IMR-90 (cell line): ENCODE results near the gene OR2C3. TPM values are rescaled to one million over a fixed set of nuclear protein-coding genes. Genes with fewer than 3 reads are reported as not detected.

Experiments used
- ATAC-seq: fragments of 200-7000 bp; cut with Tn5 transposase; 2 replicates; pipeline ENCODE4 v1.9.1; 2020; ENCODE audit warnings: low read depth, mild to moderate bottlenecking, moderate library complexity
- BruUV-seq: library from RNA; stranded (reverse); fragments of 400-500 nt; replicated peaks from 2 replicates; lab custom pipeline; 2021; lab: Mats Ljungman, UMichigan
- CTCF ChIA-PET: fragments of 300-600 bp; formaldehyde crosslinking; extraction: SDS; loops from one replicate; lab custom pipeline; 2021; ENCODE audit warnings: antibody characterized with exemption; lab: Yijun Ruan, JAX
- POLR2A ChIA-PET: fragments of 300-600 bp; sonication (Branson Sonifier 250); formaldehyde crosslinking; loops from one replicate; lab custom pipeline; 2022; ENCODE audit warnings: antibody characterized with exemption; ENCODE audit not compliant: unreplicated experiment; lab: Charles Lee
- DNase-seq: peaks from one replicate; pipeline ENCODE4 v3.0.0; 2013
- H2AFZ ChIP-seq: replicated peaks from 2 replicates; pipeline ENCODE3; 2013; ENCODE audit warnings: low read length, mild to moderate bottlenecking; ENCODE audit not compliant: poor library complexity
- H2AK5ac ChIP-seq: 2 replicates; pipeline ENCODE4 v1.6.1; 2013; ENCODE audit warnings: low read depth, low read length, inconsistent platforms
- H2AK9ac ChIP-seq: replicated peaks from 2 replicates; pipeline ENCODE3; 2013; ENCODE audit warnings: mild to moderate bottlenecking, low read depth, low read length, moderate library complexity; ENCODE audit not compliant: poor library complexity
- H2BK120ac ChIP-seq: 2 replicates; pipeline ENCODE4 v1.6.1; 2013; ENCODE audit warnings: low read depth, low read length, inconsistent platforms
- H2BK15ac ChIP-seq: 3 replicates; pipeline ENCODE4 v1.6.1; 2013; ENCODE audit warnings: low read depth, low read length, inconsistent platforms
- H2BK20ac ChIP-seq: 2 replicates; pipeline ENCODE4 v1.6.1; 2013; ENCODE audit warnings: low read depth, mild to moderate bottlenecking, inconsistent platforms, low read length, moderate library complexity
- H2BK5ac ChIP-seq: 2 replicates; pipeline ENCODE4 v1.6.1; 2013; ENCODE audit warnings: mild to moderate bottlenecking, low read depth, low read length, inconsistent platforms; ENCODE audit not compliant: poor library complexity, severe bottlenecking
- H3K14ac ChIP-seq: replicated peaks from 2 replicates; pipeline ENCODE4 v1.6.1; 2013; ENCODE audit warnings: low read depth, low read length, inconsistent platforms
- H3K18ac ChIP-seq: 2 replicates; pipeline ENCODE4 v1.6.1; 2013; ENCODE audit warnings: low read depth, low read length, control low read depth
- H3K23ac ChIP-seq: 2 replicates; pipeline ENCODE4 v1.6.1; 2013; ENCODE audit warnings: low read depth, low read length, inconsistent platforms
- H3K27ac ChIP-seq: 2 replicates; pipeline ENCODE4 v1.5.1; 2013; ENCODE audit warnings: mild to moderate bottlenecking, control low read depth, low read length; ENCODE audit not compliant: insufficient read depth
- H3K27me3 ChIP-seq: 2 replicates; pipeline ENCODE4 v1.6.1; 2013; ENCODE audit warnings: low read length; ENCODE audit not compliant: control insufficient read depth, insufficient read depth
- H3K36me3 ChIP-seq: 2 replicates; pipeline ENCODE4 v1.6.1; 2013; ENCODE audit warnings: low read length, mixed read lengths; ENCODE audit not compliant: control insufficient read depth, insufficient read depth
- H3K4ac ChIP-seq: 2 replicates; pipeline ENCODE4 v1.6.1; 2013; ENCODE audit warnings: low read depth, low read length, inconsistent platforms
- H3K4me1 ChIP-seq: 2 replicates; pipeline ENCODE4 v1.6.1; 2013; ENCODE audit warnings: low read length, mixed read lengths; ENCODE audit not compliant: control insufficient read depth, insufficient read depth
- H3K4me2 ChIP-seq: 2 replicates; pipeline ENCODE4 v1.6.1; 2013; ENCODE audit warnings: low read depth, mild to moderate bottlenecking, control low read depth, low read length, moderate library complexity
- H3K4me3 ChIP-seq: 2 replicates; pipeline ENCODE4 v1.5.1; 2013; ENCODE audit warnings: low read depth, mild to moderate bottlenecking, control low read depth, low read length, moderate library complexity; ENCODE audit not compliant: insufficient read depth
- H3K56ac ChIP-seq: 2 replicates; pipeline ENCODE4 v1.6.1; 2013; ENCODE audit warnings: low read length, inconsistent platforms; ENCODE audit not compliant: insufficient read depth; ENCODE audit errors: extremely low read depth
- H3K79me1 ChIP-seq, 2 experiments: 2 replicates each; pipeline ENCODE4 v1.6.1; 2013; ENCODE audit warnings: low read length in 2 of 2, inconsistent platforms in 1 of 2, low read depth in 1 of 2
- H3K9ac ChIP-seq: 2 replicates; pipeline ENCODE4 v1.6.1; 2013; ENCODE audit warnings: low read depth, low read length, control low read depth
- H3K9me1 ChIP-seq: 2 replicates; pipeline ENCODE4 v1.6.1; 2013; ENCODE audit warnings: low read length, inconsistent platforms; ENCODE audit not compliant: insufficient read depth
- H3K9me3 ChIP-seq: 2 replicates; pipeline ENCODE4 v1.6.1; 2013; ENCODE audit warnings: low read length; ENCODE audit not compliant: control insufficient read depth, insufficient read depth
- H4K20me1 ChIP-seq: 2 replicates; pipeline ENCODE4 v1.6.1; 2013; ENCODE audit warnings: low read length, inconsistent platforms; ENCODE audit not compliant: insufficient read depth
- H4K5ac ChIP-seq: 2 replicates; pipeline ENCODE4 v1.6.1; 2013; ENCODE audit warnings: mild to moderate bottlenecking, low read depth, low read length, control low read depth
- H4K8ac ChIP-seq, 2 experiments: 2 replicates each; pipeline ENCODE4 v1.6.1; 2013; ENCODE audit warnings: low read depth in 2 of 2, low read length in 2 of 2, control low read depth in 1 of 2, inconsistent platforms in 1 of 2
- H4K91ac ChIP-seq: 2 replicates; pipeline ENCODE4 v1.6.1; 2013; ENCODE audit warnings: low read depth, low read length, inconsistent platforms; ENCODE audit not compliant: insufficient read depth
- CHD1 ChIP-seq: IDR thresholded peaks from 2 replicates; pipeline ENCODE4 v1.6.1; 2012; ENCODE audit warnings: low read depth, low read length, improper control_type of control experiment
- MXI1 ChIP-seq: IDR thresholded peaks from 2 replicates; pipeline ENCODE4 v1.6.1; 2012; ENCODE audit warnings: low read depth, mild to moderate bottlenecking, low read length, moderate library complexity, borderline replicate concordance
- NFE2L2 ChIP-seq: fragments of 150-350 bp; IDR thresholded peaks from 2 replicates; pipeline ENCODE4 v1.6.1; 2016; ENCODE audit warnings: low read depth, mild to moderate bottlenecking, low read length
- RAD21 ChIP-seq: IDR thresholded peaks from 2 replicates; pipeline ENCODE4 v1.6.1; 2012; ENCODE audit warnings: low read length, improper control_type of control experiment
- RFX5 ChIP-seq: IDR thresholded peaks from 2 replicates; pipeline ENCODE4 v1.8.0; 2012; ENCODE audit warnings: low read depth, mild to moderate bottlenecking, low read length, moderate library complexity
- USF2 ChIP-seq: fragments of 150-350 bp; IDR thresholded peaks from 2 replicates; pipeline ENCODE4 v1.6.1; 2017; ENCODE audit warnings: mild to moderate bottlenecking, antibody characterized with exemption, low read length, low read depth
- WGBS, 2 experiments: methylation state at CpG; one replicate each; pipeline versions ENCODE4 v1.1.5 to v1.1.7; 2013; ENCODE audit warnings: missing lambda C conversion rate in 2 of 2; ENCODE audit not compliant: insufficient read length in 1 of 2; ENCODE audit errors: extremely low coverage in 2 of 2; 5-methylcytosine and 5-hydroxymethylcytosine counted together
- dilution Hi-C: fragments of 300-500 bp; cut with HindIII; formaldehyde crosslinking; loops from one replicate; pipeline ENCODE4 v1.14.3; 2018; ENCODE audit warnings: low sequenced_read_pairs; ENCODE audit not compliant: unreplicated experiment
- in situ Hi-C: fragments of 300-500 bp; cut with MboI; formaldehyde crosslinking; loops from 3 replicates; pipeline ENCODE4 v1.14.3; 2019; ENCODE audit warnings: low sequenced_read_pairs, inconsistent platforms, mixed read lengths
- intact Hi-C: fragments of 100-400 bp; cut with micrococcal nuclease; formaldehyde crosslinking; loops from 2 replicates; pipeline ENCODE4 v1.10.0; 2022
- polyA plus RNA-seq, 3 experiments: library from polyadenylated mRNA; depleted of rRNA; stranded (reverse); fragments of >200 nt; gene quantifications; 2 replicates each; pipeline ENCODE4 v1.2.3, GENCODE V29; 2012; ENCODE audit warnings: low replicate concordance in 1 of 3
- total RNA-seq: library from RNA; depleted of rRNA; stranded (reverse); fragments of >200 nt; gene quantifications from 2 replicates; pipeline ENCODE4 v1.2.3, GENCODE V29; 2012
- TF ChIP-seq, protein P1 (sequence below): fragments of 150-350 bp; IDR thresholded peaks from 2 replicates; pipeline ENCODE4 v1.6.1; 2016; ENCODE audit warnings: low read depth, mild to moderate bottlenecking, low read length, moderate library complexity, borderline replicate concordance

OR2C3 gene
- total and polyA plus RNA-seq, 2 of the 4 experiments (the other 2 are of a cell fraction): not detected

DNA sequence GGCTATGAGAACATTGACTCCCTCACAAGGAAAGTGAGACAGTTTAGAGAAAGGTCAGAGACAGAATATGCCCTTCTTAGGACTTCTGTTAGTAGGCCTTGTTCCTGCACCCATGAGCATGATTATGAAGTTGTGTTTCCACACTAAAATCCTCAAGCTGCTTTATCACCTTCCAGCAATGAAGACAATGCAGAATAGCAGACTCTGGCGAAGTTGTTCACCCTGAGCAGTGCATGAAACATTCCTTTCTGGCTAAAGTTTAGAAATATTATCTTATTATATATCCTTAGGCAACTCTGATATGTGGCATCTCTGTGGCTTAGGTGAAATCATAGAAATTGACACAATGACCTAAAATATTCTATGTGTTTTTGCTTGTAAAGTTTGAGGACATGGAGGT is 38.0 kb upstream of the OR2C3 start:
- no peak overlapping the region for H2AK5ac ChIP-seq
- no peak overlapping the region for H3K56ac ChIP-seq
- H3K4me1 ChIP-seq: no peaks in the 10 kb centered on the region
- H3K18ac ChIP-seq: no peak overlapping the region
- H4K5ac ChIP-seq: no peak overlapping the region
- no peak overlapping the region for H2BK20ac ChIP-seq
- dilution Hi-C loops (no loop called here), intact Hi-C loops (no loop called here), in situ Hi-C loops (no loop called here)
- TF ChIP-seq CHD1 (no peak), RFX5 (no peak), NFE2L2 (no peak), USF2 (no peak), MXI1 (no peak), RAD21 (no peak)
- TF ChIP-seq, protein P1, sequence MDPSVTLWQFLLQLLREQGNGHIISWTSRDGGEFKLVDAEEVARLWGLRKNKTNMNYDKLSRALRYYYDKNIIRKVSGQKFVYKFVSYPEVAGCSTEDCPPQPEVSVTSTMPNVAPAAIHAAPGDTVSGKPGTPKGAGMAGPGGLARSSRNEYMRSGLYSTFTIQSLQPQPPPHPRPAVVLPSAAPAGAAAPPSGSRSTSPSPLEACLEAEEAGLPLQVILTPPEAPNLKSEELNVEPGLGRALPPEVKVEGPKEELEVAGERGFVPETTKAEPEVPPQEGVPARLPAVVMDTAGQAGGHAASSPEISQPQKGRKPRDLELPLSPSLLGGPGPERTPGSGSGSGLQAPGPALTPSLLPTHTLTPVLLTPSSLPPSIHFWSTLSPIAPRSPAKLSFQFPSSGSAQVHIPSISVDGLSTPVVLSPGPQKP: no peak
- H4K20me1 ChIP-seq: no peaks in the 10 kb centered on the region
- H3K27me3 ChIP-seq: no peaks in the 10 kb centered on the region
- H2BK120ac ChIP-seq: no peak overlapping the region
- H3K9ac ChIP-seq: no peak overlapping the region
- no TSS peak for BruUV-seq
- no CpG with 5 or more reads among the region's 1 CpG for WGBS, 2 experiments
- no peak overlapping the region for H2AFZ ChIP-seq
- H4K8ac ChIP-seq: no peak overlapping the region
- no peaks in the 10 kb centered on the region for H3K36me3 ChIP-seq
- no peak overlapping the region for H3K4ac ChIP-seq
- no peak overlapping the region for H2AK9ac ChIP-seq
- H3K23ac ChIP-seq: no peak overlapping the region
- no peaks in the 10 kb centered on the region for H3K9me1 ChIP-seq
- H2BK15ac ChIP-seq: no peak overlapping the region
- no peak overlapping the region for H3K4me2 ChIP-seq
- H3K79me1 ChIP-seq: no peaks in the 10 kb centered on the region
- ChIA-PET CTCF (no interaction called here), POLR2A (no interaction called here)
- H4K91ac ChIP-seq: no peak overlapping the region
- no peak overlapping the region for H2BK5ac ChIP-seq
- no peak for ATAC-seq
- peaks cover 11% of the 10 kb centered on the region for H3K9me3 ChIP-seq
- no peak overlapping the region for H3K27ac ChIP-seq
- no peak for DNase-seq
- no peak overlapping the region for H3K4me3 ChIP-seq
- H3K14ac ChIP-seq: no peak overlapping the region
